NB4 (cell line): ENCODE results near the gene CYP4B1.

Experiments
- DNase-seq: peaks from one replicate; pipeline ENCODE4 v3.0.0; 2010; ENCODE audit warnings: low read depth
- H3K4me3 ChIP-seq: one replicate; pipeline ENCODE4 v1.5.1; 2011; ENCODE audit warnings: mild to moderate bottlenecking, low read depth, low read length, moderate library complexity
- CTCF ChIP-seq: IDR thresholded peaks from one replicate; pipeline ENCODE4 v1.5.1; 2012; ENCODE audit warnings: low read depth, low read length
- MAX ChIP-seq: IDR thresholded peaks from 2 replicates; pipeline ENCODE4 v1.6.1; 2011; ENCODE audit warnings: low read depth, low read length
- MYC ChIP-seq: IDR thresholded peaks from 2 replicates; pipeline ENCODE4 v1.6.1; 2011; ENCODE audit warnings: low read depth, low read length
- POLR2A ChIP-seq: IDR thresholded peaks from 2 replicates; pipeline ENCODE4 v1.6.1; 2011; ENCODE audit warnings: mild to moderate bottlenecking; ENCODE audit not compliant: insufficient read length; ENCODE audit errors: extremely low read depth

The CYP4B1 gene

GRCh38 chr1:46757956-46758528, 40.8 kb upstream of the CYP4B1 start:
- DNase-seq: no peak
- no peak overlapping the region for H3K4me3 ChIP-seq
- TF ChIP-seq MAX: no peak
- no peak for TF ChIP-seq CTCF
- TF ChIP-seq POLR2A: no peak
- no peak for TF ChIP-seq MYC

GRCh38 chr1:46760558-46761166, 38.2 kb upstream of the CYP4B1 start:
- TF ChIP-seq POLR2A (no peak), CTCF (no peak), MYC (no peak), MAX (no peak)
- DNase-seq: no peak
- no peak overlapping the region for H3K4me3 ChIP-seq

GRCh38 chr1:46761740-46762139, 37.1 kb upstream of the CYP4B1 start:
- DNase-seq: no peak
- no peak overlapping the region for H3K4me3 ChIP-seq
- TF ChIP-seq CTCF (no peak), POLR2A (no peak), MYC (no peak), MAX (no peak)

- H3K4me3 ChIP-seq: no peak overlapping the region
- TF ChIP-seq POLR2A (no peak), MAX (no peak), CTCF (no peak), MYC (no peak)
- no peak for DNase-seq
Measured at GRCh38 chr1:46764402-46764801, 34.4 kb upstream of the CYP4B1 start.

GRCh38 chr1:46767649-46768282, 31.1 kb upstream of the CYP4B1 start:
- no peak overlapping the region for H3K4me3 ChIP-seq
- TF ChIP-seq MYC: no peak
- no peak for TF ChIP-seq POLR2A
- no peak for TF ChIP-seq CTCF
- TF ChIP-seq MAX: no peak
- DNase-seq: no peak
